K562 (cell line): ENCODE results near the gene MYB. TPM values are rescaled to one million over a fixed set of nuclear protein-coding genes. Genes with fewer than 3 reads are reported as not detected.

Experiments
- ATAC-seq: fragments of 200-7000 bp; cut with Tn5 transposase; 3 replicates; pipeline ENCODE4 v1.9.1; 2020; ENCODE audit warnings: moderate library complexity
- BruUV-seq: library from RNA; stranded (reverse); fragments of 400-500 nt; replicated peaks from 2 replicates; lab custom pipeline; 2021; lab: Mats Ljungman, UMichigan
- CTCF ChIA-PET: fragments of 300-600 bp; formaldehyde crosslinking; extraction: SDS; loops from one replicate; lab custom pipeline; 2021; ENCODE audit warnings: low intra/inter-chr PET ratio; lab: Yijun Ruan, JAX
- POLR2A ChIA-PET: fragments of 300-600, 350-650 bp; sonication (Branson Sonifier 250); formaldehyde crosslinking; extraction: SDS; loops from one replicate; lab custom pipeline; 2021; ENCODE audit warnings: antibody characterized with exemption, inconsistent platforms; lab: Yijun Ruan, JAX
- DNase-seq, 4 experiments: peaks; one replicate each; pipeline versions ENCODE4 v3.0.0 to v3.0.0-alpha.2; 2011 to 2018; ENCODE audit warnings: low spot score in 3 of 4, mixed read lengths in 3 of 4; ENCODE audit errors: extremely low read depth in 1 of 4
- FAIRE-seq: peaks from 2 replicates; lab custom pipeline; 2011; peaks lifted over from hg19 to GRCh38; lab: Jason Lieb, UNC
- H2AFZ ChIP-seq: 2 replicates; pipeline ENCODE4 v1.6.0; 2011; ENCODE audit warnings: low read depth, low read length, control low read depth, inconsistent platforms
- H3K27ac ChIP-seq: fragments of 200-600 bp; 3 replicates; pipeline ENCODE4 v1.8.0; 2011; ENCODE audit warnings: low read depth, mild to moderate bottlenecking, control low read depth, inconsistent platforms, low read length, moderate library complexity, mixed read lengths; ENCODE audit errors: extremely low read depth
- H3K27me3 ChIP-seq, 2 experiments: fragments of 300-600 bp in 1 of 2; 2 replicates in 1 of 2; 3 replicates in 1 of 2; pipeline versions ENCODE4 v1.6.0 to v1.8.0; 2011; ENCODE audit warnings: inconsistent platforms in 2 of 2, low read length in 2 of 2, mild to moderate bottlenecking in 1 of 2, mixed read lengths in 1 of 2, moderate library complexity in 1 of 2; ENCODE audit not compliant: control insufficient read depth in 2 of 2, insufficient read depth in 2 of 2
- H3K36me3 ChIP-seq: fragments of 300-600 bp; 3 replicates; pipeline ENCODE4 v1.8.0; 2011; ENCODE audit warnings: mild to moderate bottlenecking, low read length, inconsistent platforms; ENCODE audit not compliant: control insufficient read depth, insufficient read depth
- H3K4me1 ChIP-seq, 2 experiments: fragments of 200-600 bp in 1 of 2; replicated peaks in 1 of 2; 2 replicates in 1 of 2; 3 replicates in 1 of 2; pipeline versions ENCODE4 v1.5.1 to v1.8.0; 2011; ENCODE audit warnings: inconsistent platforms in 2 of 2, low read length in 2 of 2, mild to moderate bottlenecking in 1 of 2, mixed read lengths in 1 of 2, moderate library complexity in 1 of 2; ENCODE audit not compliant: control insufficient read depth in 2 of 2, insufficient read depth in 2 of 2
- H3K4me2 ChIP-seq: 2 replicates; pipeline ENCODE4 v1.6.1; 2011; ENCODE audit warnings: low read length, control low read depth, inconsistent platforms, mixed read lengths; ENCODE audit not compliant: insufficient read depth
- H3K4me3 ChIP-seq: fragments of 200-600 bp; sonication (generic), shearing (Covaris generic); 2 replicates; pipeline ENCODE4 v1.5.1; 2016; ENCODE audit warnings: control low read depth, inconsistent platforms
- H3K79me2 ChIP-seq: fragments of 200-600 bp; 3 replicates; pipeline ENCODE4 v1.8.0; 2011; ENCODE audit warnings: low read length, inconsistent platforms; ENCODE audit not compliant: control insufficient read depth, insufficient read depth
- H3K9ac ChIP-seq, 2 experiments: 2 replicates each; pipeline versions ENCODE4 v1.6.0 to v1.6.1; 2011; ENCODE audit warnings: low read depth in 2 of 2, low read length in 2 of 2, control low read depth in 1 of 2, inconsistent platforms in 1 of 2, mild to moderate bottlenecking in 1 of 2, mixed read lengths in 1 of 2; ENCODE audit not compliant: insufficient read depth in 1 of 2
- H3K9me1 ChIP-seq: one replicate; pipeline ENCODE4 v1.6.0; 2011; ENCODE audit warnings: inconsistent platforms, mild to moderate bottlenecking, low read length, moderate library complexity; ENCODE audit not compliant: control insufficient read depth, insufficient read depth
- H3K9me3 ChIP-seq: replicated peaks from 2 replicates; pipeline ENCODE4 v1.5.1; 2011; ENCODE audit warnings: low read depth, low read length, inconsistent platforms; ENCODE audit not compliant: control insufficient read depth, insufficient read depth
- H4K20me1 ChIP-seq: replicated peaks from 2 replicates; pipeline ENCODE4 v1.6.1; 2011; ENCODE audit warnings: low read length, inconsistent platforms, mixed read lengths; ENCODE audit not compliant: control insufficient read depth, insufficient read depth
- C11orf30 ChIP-seq: fragments of 450-650 bp; IDR thresholded peaks from 2 replicates; pipeline ENCODE4 v1.6.1; 2016; ENCODE audit warnings: low read depth, mild to moderate bottlenecking
- MAFF ChIP-seq: IDR thresholded peaks from 2 replicates; pipeline ENCODE4 v1.6.1; 2012; ENCODE audit warnings: low read length, improper control_type of control experiment
- MAFG ChIP-seq: fragments of 450-650 bp; conservative IDR thresholded peaks from 2 replicates; pipeline ENCODE4 v1.6.1; 2016; ENCODE audit warnings: missing genetic modification characterization, missing compliant biosample characterization
- MAFK ChIP-seq: IDR thresholded peaks from 2 replicates; pipeline ENCODE4 v1.6.1; 2011; ENCODE audit warnings: low read length, improper control_type of control experiment
- NFE2 ChIP-seq: IDR thresholded peaks from 2 replicates; pipeline ENCODE4 v1.6.1; 2014; ENCODE audit warnings: antibody characterized with exemption, low read depth
- NFE2L1 ChIP-seq: fragments of 450-650 bp; IDR thresholded peaks from 2 replicates; pipeline ENCODE4 v1.6.1; 2016; ENCODE audit warnings: missing genetic modification characterization, low read depth, mild to moderate bottlenecking, missing compliant biosample characterization, moderate library complexity, borderline replicate concordance
- PTRF ChIP-seq: fragments of 450-650 bp; IDR thresholded peaks from 2 replicates; pipeline ENCODE4 v1.6.1; 2016; ENCODE audit warnings: mild to moderate bottlenecking, missing genetic modification characterization, missing compliant biosample characterization
- TRIM24 ChIP-seq, 2 experiments: fragments of 450-650 bp; IDR thresholded peaks; 2 replicates each; pipeline ENCODE4 v1.6.1; 2016
- ZNF316 ChIP-seq: fragments of 450-650 bp; IDR thresholded peaks from 2 replicates; pipeline ENCODE4 v1.6.1; 2016
- WGBS: fragments of 100-300 bp; shearing (Covaris generic); methylation state at CpG from one replicate; pipeline ENCODE4 v1.1.6; 2016; ENCODE audit warnings: low coverage, mixed read lengths; ENCODE audit not compliant: insufficient coverage; ENCODE audit errors: missing lambda C conversion rate; 5-methylcytosine and 5-hydroxymethylcytosine counted together
- in situ Hi-C: fragments of 300-500 bp; cut with MboI; formaldehyde crosslinking; loops from 4 replicates; pipeline ENCODE4 v1.15.0; 2018; ENCODE audit warnings: inconsistent platforms, mixed read lengths
- intact Hi-C: fragments of 100-400 bp; cut with micrococcal nuclease; formaldehyde crosslinking; loops from 2 replicates; pipeline ENCODE4 v1.14.2; 2022
- polyA plus RNA-seq, 8 experiments: library from polyadenylated mRNA; depleted of rRNA in 4 of 8; stranded (reverse) in 5 of 8; unstranded in 3 of 8; fragments of >200 nt; fragmentation: Nextera tagmentation in 2 of 8; fragmentation: Illumina TruSeq in 1 of 8; extraction: Ambion mirVana in 2 of 8; extraction: Trizol in 1 of 8; gene quantifications; 2 replicates each; pipeline versions ENCODE4 v1.2.1 to v1.2.3, GENCODE V29; 2011 to 2014; ENCODE audit warnings: inconsistent platforms in 1 of 8, missing spikeins in 1 of 8
- total RNA-seq, 7 experiments: library from RNA; depleted of rRNA in 6 of 7; stranded (reverse); fragments of >200 nt in 6 of 7; fragmentation: Illumina TruSeq in 2 of 7; extraction: Trizol in 2 of 7; gene quantifications; 2 replicates each; pipeline versions ENCODE4 v1.2.1 to v1.2.3, GENCODE V29; 2011 to 2021; ENCODE audit warnings: low replicate concordance in 1 of 7
- TF ChIP-seq, protein P1 (sequence below): fragments of 200-800 bp; sonication (Bioruptor generic); IDR thresholded peaks from 2 replicates; pipeline ENCODE4 v1.6.1; 2016; ENCODE audit warnings: missing genetic modification characterization, missing compliant biosample characterization
- TF ChIP-seq, protein P2 (sequence below): fragments of 250-450 bp; sonication (Bioruptor Pico); IDR thresholded peaks from 2 replicates; pipeline ENCODE4 v1.5.0; 2021; ENCODE audit warnings: mild to moderate bottlenecking, moderate library complexity

MYB gene
- total and polyA plus RNA-seq, 9 of the 15 experiments (the other 6 are each of a cell fraction or from before 2014, with no cell fraction given): 35.8 to 218 (median 140) TPM

DNA sequence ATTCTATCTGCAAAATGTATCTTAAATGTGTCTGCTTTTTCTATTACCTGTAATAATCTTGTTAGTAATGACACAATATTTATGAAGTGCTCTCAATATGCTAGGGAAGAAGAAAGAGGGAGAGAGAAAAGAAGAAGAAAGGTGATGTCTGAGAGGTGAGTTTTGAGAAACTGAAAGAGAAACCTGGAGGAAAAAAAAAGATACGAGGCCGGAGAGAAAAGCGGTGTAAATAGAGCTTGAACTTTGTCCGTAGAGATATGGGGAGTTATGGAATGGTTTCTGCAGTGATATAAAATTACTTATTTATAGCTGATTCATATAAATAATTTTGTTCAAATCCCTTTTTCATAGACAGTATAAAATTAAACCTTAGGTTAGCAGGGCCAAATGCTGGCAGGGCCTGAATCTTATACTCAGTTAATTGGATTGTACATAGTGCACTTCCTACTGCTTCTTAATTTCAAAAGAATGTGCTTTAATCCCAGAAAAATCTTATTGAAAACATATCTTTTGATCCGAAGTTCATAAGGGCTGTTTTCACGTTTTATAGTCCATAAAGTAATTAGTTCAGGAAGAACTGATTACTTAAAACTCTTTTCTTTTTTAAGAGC lies 43.0 kb downstream of the MYB start (continued):
- TF ChIP-seq, protein P1, sequence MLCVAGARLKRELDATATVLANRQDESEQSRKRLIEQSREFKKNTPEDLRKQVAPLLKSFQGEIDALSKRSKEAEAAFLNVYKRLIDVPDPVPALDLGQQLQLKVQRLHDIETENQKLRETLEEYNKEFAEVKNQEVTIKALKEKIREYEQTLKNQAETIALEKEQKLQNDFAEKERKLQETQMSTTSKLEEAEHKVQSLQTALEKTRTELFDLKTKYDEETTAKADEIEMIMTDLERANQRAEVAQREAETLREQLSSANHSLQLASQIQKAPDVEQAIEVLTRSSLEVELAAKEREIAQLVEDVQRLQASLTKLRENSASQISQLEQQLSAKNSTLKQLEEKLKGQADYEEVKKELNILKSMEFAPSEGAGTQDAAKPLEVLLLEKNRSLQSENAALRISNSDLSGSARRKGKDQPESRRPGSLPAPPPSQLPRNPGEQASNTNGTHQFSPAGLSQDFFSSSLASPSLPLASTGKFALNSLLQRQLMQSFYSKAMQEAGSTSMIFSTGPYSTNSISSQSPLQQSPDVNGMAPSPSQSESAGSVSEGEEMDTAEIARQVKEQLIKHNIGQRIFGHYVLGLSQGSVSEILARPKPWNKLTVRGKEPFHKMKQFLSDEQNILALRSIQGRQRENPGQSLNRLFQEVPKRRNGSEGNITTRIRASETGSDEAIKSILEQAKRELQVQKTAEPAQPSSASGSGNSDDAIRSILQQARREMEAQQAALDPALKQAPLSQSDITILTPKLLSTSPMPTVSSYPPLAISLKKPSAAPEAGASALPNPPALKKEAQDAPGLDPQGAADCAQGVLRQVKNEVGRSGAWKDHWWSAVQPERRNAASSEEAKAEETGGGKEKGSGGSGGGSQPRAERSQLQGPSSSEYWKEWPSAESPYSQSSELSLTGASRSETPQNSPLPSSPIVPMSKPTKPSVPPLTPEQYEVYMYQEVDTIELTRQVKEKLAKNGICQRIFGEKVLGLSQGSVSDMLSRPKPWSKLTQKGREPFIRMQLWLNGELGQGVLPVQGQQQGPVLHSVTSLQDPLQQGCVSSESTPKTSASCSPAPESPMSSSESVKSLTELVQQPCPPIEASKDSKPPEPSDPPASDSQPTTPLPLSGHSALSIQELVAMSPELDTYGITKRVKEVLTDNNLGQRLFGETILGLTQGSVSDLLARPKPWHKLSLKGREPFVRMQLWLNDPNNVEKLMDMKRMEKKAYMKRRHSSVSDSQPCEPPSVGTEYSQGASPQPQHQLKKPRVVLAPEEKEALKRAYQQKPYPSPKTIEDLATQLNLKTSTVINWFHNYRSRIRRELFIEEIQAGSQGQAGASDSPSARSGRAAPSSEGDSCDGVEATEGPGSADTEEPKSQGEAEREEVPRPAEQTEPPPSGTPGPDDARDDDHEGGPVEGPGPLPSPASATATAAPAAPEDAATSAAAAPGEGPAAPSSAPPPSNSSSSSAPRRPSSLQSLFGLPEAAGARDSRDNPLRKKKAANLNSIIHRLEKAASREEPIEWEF (CRISPR knock-in tag): no peak

DNA sequence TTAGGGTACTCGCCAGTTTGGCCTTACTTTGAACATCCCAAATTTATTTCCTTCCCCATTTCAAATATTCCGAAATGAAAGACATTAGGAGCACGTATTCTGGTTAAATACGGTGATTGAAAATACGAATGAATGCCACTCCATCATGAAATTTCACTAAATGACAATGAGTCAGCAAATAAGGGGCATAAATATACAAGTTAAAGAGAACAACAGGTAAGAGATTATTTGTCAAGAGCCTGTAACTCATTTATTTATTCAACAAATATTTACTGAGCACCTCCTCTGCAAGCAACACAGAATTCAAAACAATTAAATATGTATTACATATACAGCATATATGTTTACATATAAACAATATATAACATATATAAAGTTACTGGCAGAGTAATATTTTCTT lies 44.8 kb downstream of the MYB start:
- POLR2A ChIA-PET: no interaction called here
- WGBS: 84% methylated on average over 5 of the region's 5 CpGs
- Histone ChIP-seq H3K9ac (no peak overlapping the region), H3K36me3 (peaks cover 5% of the 10 kb centered on the region; the same call in 2 of the 3 replicates), H3K9me3 (peaks cover 4% of the 10 kb centered on the region; the same call in 1 of the 2 replicates), H2AFZ (no peak overlapping the region), H3K4me1 (peaks cover 3 to 6% of the 10 kb centered on the region in 2 experiments), H3K79me2 (no peaks in the 10 kb centered on the region), H3K4me2 (no peak overlapping the region), H3K27ac (no peak overlapping the region), H3K9me1 (no peaks in the 10 kb centered on the region), H4K20me1 (no peaks in the 10 kb centered on the region), H3K27me3 (no peaks in the 10 kb centered on the region), H3K4me3 (no peak overlapping the region)
- in situ Hi-C loops: no loop called here
- DNase-seq (no peak), FAIRE-seq (no peak), ATAC-seq (no peak)
- CTCF ChIA-PET: no interaction called here
- intact Hi-C loops: no loop called here
- no TSS peak for BruUV-seq
- TF ChIP-seq ZNF316 (peak; percentile 83), PTRF (tag) (no peak), MAFK (peak; percentile 64; the same call in 1 of the 2 replicates), NFE2L1 (tag) (peak; percentile 66), MAFG (tag) (peak; percentile 75), TRIM24 (IDR thresholded peaks at IDR 0.05) (peak; percentile 50 to 59; a peak in 3 of 4 replicates), NFE2 (peak; percentile 75), C11orf30 (peak; percentile 75), MAFF (peak; percentile 79)
- TF ChIP-seq, protein P2, sequence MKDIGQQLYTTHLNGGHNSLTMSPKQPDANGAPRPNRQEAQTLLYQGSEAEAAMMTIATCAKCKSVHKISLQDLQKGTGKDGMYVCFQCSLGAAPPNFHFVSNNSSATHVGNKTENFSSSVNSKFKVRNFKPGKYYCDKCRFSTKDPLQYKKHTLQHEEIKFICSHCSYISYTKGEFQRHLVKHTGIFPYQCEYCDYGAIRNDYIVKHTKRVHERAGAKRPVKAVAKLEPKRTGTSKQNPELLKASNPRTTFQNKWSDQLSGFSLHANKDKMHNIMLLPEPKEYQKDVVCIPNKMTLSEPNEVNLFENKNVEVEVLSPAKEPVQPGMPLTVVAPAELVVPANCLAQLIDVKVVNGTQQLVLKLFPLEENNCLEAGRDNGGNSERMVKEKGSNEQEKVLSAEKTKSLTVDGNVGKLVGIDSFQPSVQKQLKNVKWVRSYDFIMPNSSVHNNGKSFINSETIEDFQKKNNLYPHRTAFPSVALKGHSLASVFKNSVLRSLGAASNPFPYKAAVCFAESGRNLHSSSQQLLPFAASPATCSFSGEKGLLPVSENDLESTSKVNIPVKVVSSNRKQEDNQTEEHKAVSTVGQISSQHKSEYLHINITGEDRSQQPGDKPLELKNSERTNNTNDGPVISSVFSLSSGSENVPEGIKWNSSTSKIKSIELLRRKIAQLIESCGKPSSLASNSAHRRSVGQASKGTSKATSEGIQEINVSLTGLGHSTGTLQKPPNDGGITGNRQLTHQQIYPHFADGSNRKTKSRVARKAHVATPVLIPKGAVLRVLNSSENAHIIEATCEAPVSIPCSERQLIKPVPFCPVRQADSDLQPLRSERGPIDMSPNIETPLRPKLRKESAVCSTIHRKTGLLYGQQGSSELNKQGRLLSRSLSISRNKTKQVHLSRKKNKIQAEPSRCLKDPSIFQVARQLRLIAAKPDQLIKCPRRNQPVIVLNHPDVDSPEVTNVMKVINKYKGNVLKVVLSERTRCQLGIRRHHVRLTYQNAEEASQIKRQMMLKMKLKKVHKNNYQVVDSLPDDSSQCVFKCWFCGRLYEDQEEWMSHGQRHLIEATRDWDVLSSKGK: no peak
